Activated B cell treated with CpG ODN at 0.5 μM for 24 hours (primary cell): ENCODE results near the gene ST6GALNAC1. TPM values are rescaled to one million over a fixed set of nuclear protein-coding genes. Genes with fewer than 3 reads are reported as not detected.
A peak's percentile ranks its signal among the peaks of the same experiment; 100 is the strongest.

Source experiments
- ATAC-seq: fragments of 200-7000 bp; cut with Tn5 transposase; one replicate; pipeline ENCODE4 v1.10.0; 2021; ENCODE audit warnings: low read depth, mild to moderate bottlenecking, moderate library complexity
- CTCF ChIA-PET: fragments of 350-600 bp; sonication (Branson Sonifier 250); formaldehyde crosslinking; loops from one replicate; lab custom pipeline; 2021; ENCODE audit warnings: antibody characterized with exemption; lab: Charles Lee
- POLR2A ChIA-PET: fragments of 350-600 bp; sonication (Branson Sonifier 250); formaldehyde crosslinking; loops from one replicate; lab custom pipeline; 2021; ENCODE audit warnings: antibody characterized with exemption; lab: Charles Lee
- DNase-seq: peaks from one replicate; pipeline ENCODE4 v3.0.0; 2022
- H3K27ac Mint-ChIP-seq: one replicate; pipeline ENCODE4 v1.8.0; 2020; ENCODE audit warnings: mixed read lengths
- H3K27me3 Mint-ChIP-seq: one replicate; pipeline ENCODE4 v1.8.0; 2021; ENCODE audit warnings: mixed read lengths
- H3K36me3 Mint-ChIP-seq: one replicate; pipeline ENCODE4 v1.8.0; 2021; ENCODE audit warnings: low read depth, mixed read lengths
- H3K4me1 Mint-ChIP-seq: one replicate; pipeline ENCODE4 v1.8.0; 2021; ENCODE audit warnings: mixed read lengths
- H3K4me3 Mint-ChIP-seq: one replicate; pipeline ENCODE4 v1.8.0; 2020; ENCODE audit warnings: mild to moderate bottlenecking, mixed read lengths
- H3K9me3 Mint-ChIP-seq: one replicate; pipeline ENCODE4 v1.8.0; 2020; ENCODE audit warnings: mixed read lengths
- CTCF ChIP-seq: fragments of 200-600 bp; IDR thresholded peaks from one replicate; pipeline ENCODE4 v1.8.0; 2022; ENCODE audit warnings: antibody characterized with exemption, mild to moderate bottlenecking
- intact Hi-C: fragments of 100-400 bp; cut with micrococcal nuclease; formaldehyde crosslinking; loops from one replicate; pipeline ENCODE4 v1.15.1; 2024
- total RNA-seq: library from RNA; stranded (reverse); gene quantifications from 2 replicates; pipeline ENCODE4 v1.2.3, GENCODE V29; 2022

ST6GALNAC1 gene
- total RNA-seq, 1 donor from 2014 or later: not detected

- no peak overlapping the region for H3K4me3 Mint-ChIP-seq
- DNase-seq (no peak), ATAC-seq (no peak)
- POLR2A ChIA-PET: interaction anchor here (0.7 kb wide), 1 partner anchor 359 kb away, joined by 5 read pairs; no protein-coding TSS in a partner anchor
- CTCF ChIA-PET: no interaction called here
- H3K27ac Mint-ChIP-seq: no peak overlapping the region
- H3K36me3 Mint-ChIP-seq: peaks cover 5% of the 10 kb centered on the region
- intact Hi-C loops: no loop called here
- no peaks in the 10 kb centered on the region for H3K9me3 Mint-ChIP-seq
- no peak for TF ChIP-seq CTCF
- peaks cover 20% of the 10 kb centered on the region for H3K4me1 Mint-ChIP-seq
- H3K27me3 Mint-ChIP-seq: no peaks in the 10 kb centered on the region
These were observed 32.1 kb upstream of the ST6GALNAC1 start for GRCh38 chr17:76675648-76676047.

- POLR2A ChIA-PET: no interaction called here
- Mint-ChIP-seq H3K9me3 (no peaks in the 10 kb centered on the region), H3K27me3 (no peaks in the 10 kb centered on the region), H3K36me3 (peaks cover 5% of the 10 kb centered on the region), H3K4me1 (peaks cover 22% of the 10 kb centered on the region), H3K4me3 (no peak overlapping the region), H3K27ac (no peak overlapping the region)
- no peak for TF ChIP-seq CTCF
- DNase-seq: no peak
- no peak for ATAC-seq
- CTCF ChIA-PET: interaction anchor here (0.6 kb wide), 1 partner anchor 31 kb away, joined by 3 read pairs; no protein-coding TSS in a partner anchor
- intact Hi-C loops: no loop called here
These were observed 31.0 kb upstream of the ST6GALNAC1 start for GRCh38 chr17:76674600-76674999.

- Mint-ChIP-seq H3K27me3 (no peaks in the 10 kb centered on the region), H3K27ac (no peak overlapping the region), H3K4me3 (no peak overlapping the region), H3K9me3 (no peaks in the 10 kb centered on the region), H3K36me3 (peaks cover 5% of the 10 kb centered on the region), H3K4me1 (peaks cover 22% of the 10 kb centered on the region)
- no peak for ATAC-seq
- intact Hi-C loops: no loop called here
- ChIA-PET POLR2A (no interaction called here), CTCF (no interaction called here)
- no peak for TF ChIP-seq CTCF
- DNase-seq: no peak
These were observed 30.2 kb upstream of the ST6GALNAC1 start for GRCh38 chr17:76673729-76674128.

GRCh38 chr17:76672892-76673291 is 29.3 kb upstream of the ST6GALNAC1 start:
- no peak for TF ChIP-seq CTCF
- ChIA-PET POLR2A (no interaction called here), CTCF (interaction anchor here (1.4 kb wide), 1 partner anchor 150 kb away, joined by 4 read pairs; no protein-coding TSS in a partner anchor)
- H3K27me3 Mint-ChIP-seq: peaks cover 4% of the 10 kb centered on the region
- no peaks in the 10 kb centered on the region for H3K9me3 Mint-ChIP-seq
- ATAC-seq (no peak), DNase-seq (no peak)
- intact Hi-C loops: no loop called here
- peaks cover 22% of the 10 kb centered on the region for H3K4me1 Mint-ChIP-seq
- H3K36me3 Mint-ChIP-seq: peaks cover 5% of the 10 kb centered on the region
- peak overlapping the region; percentile 91 for H3K4me3 Mint-ChIP-seq
- H3K27ac Mint-ChIP-seq: no peak overlapping the region

- peaks cover 8% of the 10 kb centered on the region for H3K27me3 Mint-ChIP-seq
- TF ChIP-seq CTCF: no peak
- peak overlapping the region; percentile 91 for H3K4me3 Mint-ChIP-seq
- ChIA-PET CTCF (interaction anchor here (1.4 kb wide), 1 partner anchor 149 kb away, joined by 4 read pairs; no protein-coding TSS in a partner anchor), POLR2A (interaction anchor here (0.5 to 2.6 kb wide), 15 partner anchors 9 to 1360 kb away, joined by 3 to 21 read pairs (median 4); partner anchors contain the start of genes FBF1, JMJD6, METTL23 and MFSD11)
- DNase-seq (no peak), ATAC-seq (no peak)
- peaks cover 22% of the 10 kb centered on the region for H3K4me1 Mint-ChIP-seq
- no peaks in the 10 kb centered on the region for H3K9me3 Mint-ChIP-seq
- H3K36me3 Mint-ChIP-seq: peaks cover 5% of the 10 kb centered on the region
- intact Hi-C loops: no loop called here
- peak overlapping the region; percentile 90 for H3K27ac Mint-ChIP-seq
These were observed 28.8 kb upstream of the ST6GALNAC1 start for GRCh38 chr17:76672270-76672851.
